Panc1 (cell line): Measurements from ENCODE around the gene MSI2. TPM values are rescaled to one million over a fixed set of nuclear protein-coding genes. Genes with fewer than 3 reads are reported as not detected.

ENCODE experiments used
- ATAC-seq: fragments of 200-7000 bp; cut with Tn5 transposase; 2 replicates; pipeline ENCODE4 v1.9.1; 2020; ENCODE audit warnings: mild to moderate bottlenecking, moderate library complexity
- BruUV-seq: library from RNA; stranded (reverse); fragments of 400-500 nt; replicated peaks from 2 replicates; lab custom pipeline; 2021; lab: Mats Ljungman, UMichigan
- CTCF ChIA-PET: fragments of 300-600 bp; sonication (Branson Sonifier 250); formaldehyde crosslinking; loops from one replicate; lab custom pipeline; 2022; ENCODE audit warnings: antibody characterized with exemption; lab: Charles Lee
- POLR2A ChIA-PET: fragments of 300-600 bp; sonication (Branson Sonifier 250); formaldehyde crosslinking; loops from one replicate; lab custom pipeline; 2022; ENCODE audit warnings: antibody characterized with exemption; lab: Charles Lee
- DNase-seq: peaks from one replicate; pipeline ENCODE4 v3.0.0-alpha.2; 2010; ENCODE audit warnings: low read depth, low spot score
- H3K27ac ChIP-seq: 2 replicates; pipeline ENCODE4 v1.5.1; 2011; ENCODE audit warnings: mild to moderate bottlenecking, low read length, inconsistent platforms
- H3K27me3 ChIP-seq: fragments of 200-500 bp; sonication (Bioruptor generic); 2 replicates; pipeline ENCODE4 v1.6.0; 2014; ENCODE audit warnings: low read length, inconsistent platforms; ENCODE audit not compliant: control insufficient read depth, insufficient read depth
- H3K36me3 ChIP-seq: fragments of 200-500 bp; sonication (Bioruptor generic); 2 replicates; pipeline ENCODE4 v1.5.1; 2014; ENCODE audit warnings: inconsistent platforms, mild to moderate bottlenecking, low read length, moderate library complexity; ENCODE audit not compliant: control insufficient read depth, insufficient read depth
- H3K4me1 ChIP-seq: 2 replicates; pipeline ENCODE4 v1.5.1; 2011; ENCODE audit warnings: inconsistent platforms, mild to moderate bottlenecking, low read length, moderate library complexity; ENCODE audit not compliant: control insufficient read depth, insufficient read depth
- H3K4me3 ChIP-seq, 2 experiments: 2 replicates each; pipeline ENCODE4 v1.5.1; 2011 to 2012; ENCODE audit warnings: low read depth in 2 of 2, low read length in 2 of 2, mild to moderate bottlenecking in 2 of 2, inconsistent platforms in 1 of 2, moderate library complexity in 1 of 2
- H3K9me3 ChIP-seq: fragments of 200-500 bp; sonication (Bioruptor generic); 2 replicates; pipeline ENCODE4 v1.5.1; 2014; ENCODE audit warnings: low read depth, mild to moderate bottlenecking, inconsistent platforms, low read length, moderate library complexity; ENCODE audit not compliant: control insufficient read depth, insufficient read depth
- CTCF ChIP-seq: fragments of 450-650 bp; IDR thresholded peaks from 2 replicates; pipeline ENCODE4 v1.5.1; 2017; ENCODE audit warnings: mild to moderate bottlenecking
- POLR2AphosphoS5 ChIP-seq: IDR thresholded peaks from 2 replicates; pipeline ENCODE4 v1.6.1; 2012; ENCODE audit warnings: mild to moderate bottlenecking, low read depth, low read length, moderate library complexity
- SIN3A ChIP-seq: IDR thresholded peaks from 2 replicates; pipeline ENCODE4 v1.6.1; 2012; ENCODE audit warnings: low read depth, mild to moderate bottlenecking, low read length, moderate library complexity, borderline replicate concordance; ENCODE audit not compliant: insufficient read depth
- TCF7L2 ChIP-seq: IDR thresholded peaks from 2 replicates; pipeline ENCODE4 v1.6.1; 2011; ENCODE audit warnings: mild to moderate bottlenecking, low read depth, low read length, inconsistent platforms
- in situ Hi-C: cut with HindIII; loops from 2 replicates; pipeline ENCODE4 v1.10.0; 2016; ENCODE audit warnings: low sequenced_read_pairs, low pct_unique_long_range_greater_than_20kb
- intact Hi-C: fragments of 100-400 bp; cut with micrococcal nuclease; formaldehyde crosslinking; loops from one replicate; pipeline ENCODE4 v1.10.0; 2022; ENCODE audit not compliant: unreplicated experiment
- total RNA-seq: library from RNA; stranded (reverse); gene quantifications from one replicate; pipeline ENCODE4 v1.2.1, GENCODE V29; 2021; ENCODE audit not compliant: unreplicated experiment
- TF ChIP-seq, protein P1 (sequence below), 2 experiments: IDR thresholded peaks; 2 replicates each; pipeline ENCODE4 v1.6.1; 2011 to 2012; ENCODE audit warnings: low read depth in 2 of 2, control low read depth in 1 of 2, low read length in 1 of 2, mild to moderate bottlenecking in 1 of 2, moderate library complexity in 1 of 2; ENCODE audit not compliant: insufficient read depth in 1 of 2

Gene MSI2
- total RNA-seq, 1 experiment from 2014 or later: 38.5 TPM

DNA sequence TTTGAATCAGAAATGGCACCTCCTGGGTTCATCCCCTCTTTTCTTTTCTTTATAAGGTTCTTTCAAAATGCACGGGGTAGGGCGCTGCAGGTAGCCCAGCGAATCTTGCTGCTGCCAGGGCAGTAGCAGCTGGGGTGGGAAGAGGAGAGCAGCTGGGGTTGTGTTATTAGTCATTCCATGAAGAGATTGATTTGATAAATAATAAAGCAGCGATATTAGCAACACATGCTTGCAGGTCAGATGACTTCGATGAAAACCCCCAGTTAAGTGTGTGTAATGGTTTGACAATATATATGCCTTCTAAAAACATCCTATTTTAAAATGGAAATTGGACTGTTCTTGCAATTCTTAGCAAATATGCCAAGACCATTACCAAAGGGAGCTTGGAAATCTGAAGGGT is 288.1 kb downstream of the MSI2 start:
- TF ChIP-seq SIN3A: no peak
- TF ChIP-seq TCF7L2: no peak
- TF ChIP-seq CTCF: no peak
- no peak for TF ChIP-seq POLR2AphosphoS5
- TF ChIP-seq, protein P1, sequence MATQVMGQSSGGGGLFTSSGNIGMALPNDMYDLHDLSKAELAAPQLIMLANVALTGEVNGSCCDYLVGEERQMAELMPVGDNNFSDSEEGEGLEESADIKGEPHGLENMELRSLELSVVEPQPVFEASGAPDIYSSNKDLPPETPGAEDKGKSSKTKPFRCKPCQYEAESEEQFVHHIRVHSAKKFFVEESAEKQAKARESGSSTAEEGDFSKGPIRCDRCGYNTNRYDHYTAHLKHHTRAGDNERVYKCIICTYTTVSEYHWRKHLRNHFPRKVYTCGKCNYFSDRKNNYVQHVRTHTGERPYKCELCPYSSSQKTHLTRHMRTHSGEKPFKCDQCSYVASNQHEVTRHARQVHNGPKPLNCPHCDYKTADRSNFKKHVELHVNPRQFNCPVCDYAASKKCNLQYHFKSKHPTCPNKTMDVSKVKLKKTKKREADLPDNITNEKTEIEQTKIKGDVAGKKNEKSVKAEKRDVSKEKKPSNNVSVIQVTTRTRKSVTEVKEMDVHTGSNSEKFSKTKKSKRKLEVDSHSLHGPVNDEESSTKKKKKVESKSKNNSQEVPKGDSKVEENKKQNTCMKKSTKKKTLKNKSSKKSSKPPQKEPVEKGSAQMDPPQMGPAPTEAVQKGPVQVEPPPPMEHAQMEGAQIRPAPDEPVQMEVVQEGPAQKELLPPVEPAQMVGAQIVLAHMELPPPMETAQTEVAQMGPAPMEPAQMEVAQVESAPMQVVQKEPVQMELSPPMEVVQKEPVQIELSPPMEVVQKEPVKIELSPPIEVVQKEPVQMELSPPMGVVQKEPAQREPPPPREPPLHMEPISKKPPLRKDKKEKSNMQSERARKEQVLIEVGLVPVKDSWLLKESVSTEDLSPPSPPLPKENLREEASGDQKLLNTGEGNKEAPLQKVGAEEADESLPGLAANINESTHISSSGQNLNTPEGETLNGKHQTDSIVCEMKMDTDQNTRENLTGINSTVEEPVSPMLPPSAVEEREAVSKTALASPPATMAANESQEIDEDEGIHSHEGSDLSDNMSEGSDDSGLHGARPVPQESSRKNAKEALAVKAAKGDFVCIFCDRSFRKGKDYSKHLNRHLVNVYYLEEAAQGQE (IDR thresholded peaks at IDR 0.05; ENCODE audit: insufficient read depth in 1 of 2, low read depth in 2 of 2, low read length in 1 of 2): no peak
- intact Hi-C loops (no loop called here), in situ Hi-C loops (no loop called here)
- Histone ChIP-seq H3K9me3 (no peaks in the 10 kb centered on the region), H3K27ac (no peak overlapping the region), H3K4me1 (no peaks in the 10 kb centered on the region), H3K27me3 (no peaks in the 10 kb centered on the region), H3K4me3 (no peak overlapping the region), H3K36me3 (no peaks in the 10 kb centered on the region)
- no TSS peak for BruUV-seq
- ChIA-PET POLR2A (no interaction called here), CTCF (no interaction called here)
- ATAC-seq (no peak), DNase-seq (no peak)

- no TSS peak for BruUV-seq
- no peak for TF ChIP-seq SIN3A
- no peak for TF ChIP-seq TCF7L2
- TF ChIP-seq, protein P1 (IDR thresholded peaks at IDR 0.05; ENCODE audit: insufficient read depth in 1 of 2, low read depth in 2 of 2, low read length in 1 of 2): no peak
- no peak for TF ChIP-seq CTCF
- TF ChIP-seq POLR2AphosphoS5: no peak
- Histone ChIP-seq H3K27ac (no peak overlapping the region), H3K27me3 (no peaks in the 10 kb centered on the region), H3K36me3 (no peaks in the 10 kb centered on the region), H3K4me3 (no peak overlapping the region), H3K9me3 (no peaks in the 10 kb centered on the region), H3K4me1 (no peaks in the 10 kb centered on the region)
- no peak for DNase-seq
- CTCF ChIA-PET: no interaction called here
- in situ Hi-C loops (no loop called here), intact Hi-C loops (no loop called here)
- POLR2A ChIA-PET: no interaction called here
- no peak for ATAC-seq
Observed at GRCh38 chr17:57544834-57545463, 288.6 kb downstream of the MSI2 start.
